A549 (cell line): Measurements from ENCODE around the gene GAK. TPM values are rescaled to one million over a fixed set of nuclear protein-coding genes. Genes with fewer than 3 reads are reported as not detected.

Experiments
- ATAC-seq, 2 experiments: fragments of 200-7000 bp in 1 of 2; fragments of >200 bp in 1 of 2; cut with Nextera tagmentation in 1 of 2; cut with Tn5 transposase in 1 of 2; 3 replicates each; pipeline versions ENCODE4 v1.8.0 to v1.9.1; 2018 to 2020; ENCODE audit warnings: mild to moderate bottlenecking in 1 of 2, moderate library complexity in 1 of 2
- CTCF ChIA-PET: fragments of 300-600 bp; sonication (Branson Sonifier 250); formaldehyde crosslinking; extraction: SDS; loops from one replicate; lab custom pipeline; 2021; ENCODE audit warnings: antibody characterized with exemption, inconsistent platforms; lab: Yijun Ruan, JAX
- POLR2A ChIA-PET: fragments of 350-600 bp; formaldehyde crosslinking; extraction: SDS; loops from one replicate; lab custom pipeline; 2021; ENCODE audit warnings: antibody characterized with exemption, inconsistent platforms; lab: Yijun Ruan, JAX
- DNase-seq, 2 experiments: peaks; one replicate each; pipeline versions ENCODE4 v3.0.0 to v3.0.0-alpha.2; 2011 to 2016; ENCODE audit warnings: low read depth in 1 of 2, low spot score in 1 of 2
- FAIRE-seq: peaks from 2 replicates; lab custom pipeline; 2011; peaks lifted over from hg19 to GRCh38; lab: Jason Lieb, UNC
- H3K27ac ChIP-seq, 2 experiments: fragments of >200 bp; sonication (Bioruptor Twin); formaldehyde crosslinking; 3 replicates each; pipeline ENCODE4 v1.5.1; 2016 to 2017
- H3K4me1 ChIP-seq: fragments of >200 bp; sonication (Bioruptor Twin); formaldehyde crosslinking; 3 replicates; pipeline ENCODE4 v1.6.1; 2016
- H3K4me2 ChIP-seq: fragments of >200 bp; sonication (Bioruptor Twin); formaldehyde crosslinking; 3 replicates; pipeline ENCODE4 v1.6.1; 2016
- H3K4me3 ChIP-seq: fragments of >200 bp; sonication (Bioruptor Twin); formaldehyde crosslinking; 3 replicates; pipeline ENCODE4 v1.5.1; 2016
- H3K9me3 ChIP-seq: fragments of >200 bp; sonication (Bioruptor Twin); formaldehyde crosslinking; 3 replicates; pipeline ENCODE4 v1.6.1; 2016
- BCL3 ChIP-seq: fragments of >200 bp; sonication (Bioruptor Twin); formaldehyde crosslinking; IDR thresholded peaks from 3 replicates; pipeline ENCODE4 v1.6.1; 2016
- CEBPB ChIP-seq, 2 experiments: fragments of >200 bp in 1 of 2; sonication (Bioruptor Twin) in 1 of 2; formaldehyde crosslinking in 1 of 2; IDR thresholded peaks; 2 replicates each; pipeline ENCODE4 v1.6.1; 2012 to 2016
- CTCF ChIP-seq: fragments of >200 bp; sonication (Bioruptor Twin); formaldehyde crosslinking; IDR thresholded peaks from 3 replicates; pipeline ENCODE4 v1.5.1; 2016
- EHF ChIP-seq: fragments of 250-450 bp; sonication (Bioruptor Pico); IDR thresholded peaks from 2 replicates; pipeline ENCODE4 v1.5.0; 2020; ENCODE audit warnings: mild to moderate bottlenecking
- EHMT2 ChIP-seq: fragments of 200-600 bp; sonication (generic); IDR thresholded peaks from 2 replicates; pipeline ENCODE4 v1.6.1; 2016; ENCODE audit warnings: antibody characterized with exemption, low read depth, mild to moderate bottlenecking, moderate library complexity
- ELK1 ChIP-seq: fragments of 150-350 bp; IDR thresholded peaks from 2 replicates; pipeline ENCODE4 v1.6.1; 2014; ENCODE audit warnings: low read depth, mild to moderate bottlenecking, low read length
- EP300 ChIP-seq, 2 experiments: fragments of >200 bp; sonication (Bioruptor Twin); formaldehyde crosslinking; IDR thresholded peaks; 2 replicates in 1 of 2; 3 replicates in 1 of 2; pipeline ENCODE4 v1.6.1; 2016 to 2017
- FOSL2 ChIP-seq, 2 experiments: fragments of 450-650 bp in 1 of 2; fragments of >200 bp in 1 of 2; sonication (Bioruptor Twin) in 1 of 2; formaldehyde crosslinking; IDR thresholded peaks; 2 replicates each; pipeline versions ENCODE4 v1.5.0 to v1.6.1; 2016 to 2020; ENCODE audit warnings: mild to moderate bottlenecking in 1 of 2, moderate library complexity in 1 of 2
- HDAC2 ChIP-seq: fragments of 200-600 bp; sonication (generic); IDR thresholded peaks from 2 replicates; pipeline ENCODE4 v1.6.1; 2016
- HOXB13 ChIP-seq: fragments of 250-450 bp; sonication (Bioruptor Pico); IDR thresholded peaks from 2 replicates; pipeline ENCODE4 v1.5.0; 2020; ENCODE audit warnings: low read depth, mild to moderate bottlenecking, moderate library complexity
- JUN ChIP-seq, 2 experiments: fragments of >200 bp; sonication (Bioruptor Twin); formaldehyde crosslinking; IDR thresholded peaks; 2 replicates in 1 of 2; 3 replicates in 1 of 2; pipeline ENCODE4 v1.6.1; 2016 to 2017
- JUNB ChIP-seq: fragments of >200 bp; sonication (Bioruptor Twin); formaldehyde crosslinking; IDR thresholded peaks from 2 replicates; pipeline ENCODE4 v1.6.1; 2016
- KDM5A ChIP-seq: fragments of 200-600 bp; sonication (generic); IDR thresholded peaks from 2 replicates; pipeline ENCODE4 v1.6.1; 2016; ENCODE audit warnings: antibody characterized with exemption, mild to moderate bottlenecking
- NFE2L2 ChIP-seq: fragments of 150-350 bp; conservative IDR thresholded peaks from 2 replicates; pipeline ENCODE4 v1.6.1; 2014; ENCODE audit warnings: low read length
- PHF8 ChIP-seq: fragments of 200-600 bp; sonication (generic); IDR thresholded peaks from 2 replicates; pipeline ENCODE4 v1.6.1; 2016; ENCODE audit warnings: low read depth, mild to moderate bottlenecking, antibody characterized with exemption, moderate library complexity, borderline replicate concordance
- POLR2A ChIP-seq: IDR thresholded peaks from 2 replicates; pipeline ENCODE4 v1.6.1; 2012; ENCODE audit warnings: mild to moderate bottlenecking, low read length
- RARB ChIP-seq: fragments of 250-450 bp; sonication (Bioruptor Pico); IDR thresholded peaks from 2 replicates; pipeline ENCODE4 v1.8.0; 2021; ENCODE audit warnings: mild to moderate bottlenecking, moderate library complexity
- SMC3 ChIP-seq: fragments of >200 bp; sonication (Bioruptor Twin); formaldehyde crosslinking; IDR thresholded peaks from 3 replicates; pipeline ENCODE4 v1.6.1; 2018; ENCODE audit warnings: inconsistent platforms
- TFCP2L1 ChIP-seq: fragments of 250-450 bp; sonication (Bioruptor Pico); IDR thresholded peaks from 2 replicates; pipeline ENCODE4 v1.5.0; 2021; ENCODE audit warnings: mild to moderate bottlenecking
- TP53 ChIP-seq: fragments of 250-450 bp; sonication (Bioruptor Pico); IDR thresholded peaks from 2 replicates; pipeline ENCODE4 v1.5.0; 2021; ENCODE audit warnings: mild to moderate bottlenecking, moderate library complexity
- ZC3H11A ChIP-seq: fragments of 450-650 bp; IDR thresholded peaks from 2 replicates; pipeline ENCODE4 v1.6.1; 2014; ENCODE audit warnings: antibody characterized with exemption, mild to moderate bottlenecking
- ZFP36 ChIP-seq: fragments of 450-650 bp; IDR thresholded peaks from 2 replicates; pipeline ENCODE4 v1.6.1; 2014; ENCODE audit warnings: borderline replicate concordance; ENCODE audit not compliant: partially characterized antibody
- WGBS: methylation state at CpG from one replicate; pipeline ENCODE4 v1.1.6; 2017; ENCODE audit errors: missing lambda C conversion rate; 5-methylcytosine and 5-hydroxymethylcytosine counted together
- polyA plus RNA-seq, 4 experiments: library from polyadenylated mRNA; depleted of rRNA in 3 of 4; stranded (reverse); fragments of >200 nt; fragmentation: RNase III in 1 of 4; extraction: RNeasy Plus Mini Kit Qiagen cat#74134 plus additional on column Dnase treatment in 1 of 4; gene quantifications; 2 replicates in 3 of 4; 3 replicates in 1 of 4; pipeline ENCODE4 v1.2.3, GENCODE V29; 2011 to 2017
- TF ChIP-seq, protein P1 (sequence below): fragments of >200 bp; sonication (Bioruptor Twin); formaldehyde crosslinking; IDR thresholded peaks from 2 replicates; pipeline ENCODE4 v1.6.1; 2016
- TF ChIP-seq, protein P2 (sequence below): fragments of 200-600 bp; sonication (generic); IDR thresholded peaks from 2 replicates; pipeline ENCODE4 v1.6.1; 2016; ENCODE audit warnings: antibody characterized with exemption, mild to moderate bottlenecking, moderate library complexity

Gene GAK
- polyA plus RNA-seq, 2 of the 4 experiments (the other 2 are of a cell fraction): 13.8 to 34.3 TPM

DNA sequence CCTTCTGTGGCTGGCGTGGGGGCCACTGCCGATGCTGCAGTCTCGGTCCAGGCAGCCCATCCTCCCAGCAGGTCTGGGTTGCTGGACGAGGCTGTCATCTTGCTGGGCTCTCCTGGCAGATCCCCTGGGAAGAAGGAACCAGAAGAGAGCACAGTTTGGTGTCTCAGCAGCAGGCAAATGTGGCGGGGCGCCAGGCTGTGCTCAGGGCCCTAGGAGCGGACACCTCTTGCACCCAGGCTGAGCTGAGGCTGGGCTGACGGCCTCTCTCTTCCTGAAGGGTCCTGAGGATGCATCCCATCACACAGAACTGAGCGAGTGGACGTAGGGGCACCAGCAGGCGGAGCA is 67.0 kb downstream of the GAK start:
- CTCF ChIA-PET: interaction anchor here (1.2 kb wide), 1 partner anchor 22 kb away, joined by 3 read pairs; no protein-coding TSS in a partner anchor
- H3K9me3 ChIP-seq: no peaks in the 10 kb centered on the region
- H3K4me1 ChIP-seq: no peaks in the 10 kb centered on the region
- 98% methylated on average over 8 of the region's 11 CpGs for WGBS
- H3K4me3 ChIP-seq: no peak overlapping the region
- H3K4me2 ChIP-seq: no peak overlapping the region
- FAIRE-seq (no peak), ATAC-seq (no peak), DNase-seq (no peak)
- H3K27ac ChIP-seq: no peak overlapping the region
- TF ChIP-seq NFE2L2: no peak
- TF ChIP-seq POLR2A: no peak
- TF ChIP-seq HDAC2: no peak
- no peak for TF ChIP-seq CTCF
- TF ChIP-seq ELK1: no peak
- no peak for TF ChIP-seq JUN (IDR thresholded peaks at IDR 0.05)
- POLR2A ChIA-PET: no interaction called here

DNA sequence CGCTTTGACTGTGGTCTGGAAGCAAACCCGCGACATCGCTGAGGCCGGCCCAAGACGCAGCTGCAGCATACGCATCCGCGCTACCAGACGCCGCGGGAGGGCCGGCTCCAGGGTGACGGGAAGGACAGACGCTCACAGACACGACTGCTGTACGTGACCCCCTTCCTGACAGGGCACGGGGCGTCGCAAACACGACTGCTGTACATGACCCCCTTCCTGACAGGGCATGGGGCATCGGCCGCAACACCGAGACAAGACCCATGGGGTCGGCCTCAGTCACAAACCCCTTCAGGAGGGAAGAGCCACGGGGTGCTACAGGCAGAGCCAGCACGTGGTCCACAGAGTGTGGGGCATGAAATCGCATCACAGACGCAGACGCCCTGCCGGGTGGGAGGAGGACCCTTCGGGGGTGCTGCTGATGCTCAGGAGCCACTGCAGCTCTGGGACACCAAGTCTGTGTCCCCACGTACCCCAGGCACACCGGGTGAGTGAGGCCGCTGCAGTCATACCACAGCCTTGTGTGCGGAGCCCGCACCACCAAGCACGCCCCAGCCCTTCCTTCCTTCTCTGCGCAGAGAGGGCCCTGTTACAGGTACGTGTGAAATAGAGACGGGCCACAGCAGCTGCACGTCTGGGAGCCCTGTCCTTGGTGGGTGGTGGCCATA is 67.5 kb downstream of the GAK start:
- Histone ChIP-seq H3K4me2 (no peak overlapping the region), H3K9me3 (no peaks in the 10 kb centered on the region), H3K27ac (no peak overlapping the region), H3K4me3 (no peak overlapping the region)
- no peak for FAIRE-seq
- ATAC-seq: no peak
- DNase-seq: no peak
- WGBS: 94% methylated on average over 26 of the region's 42 CpGs
- POLR2A ChIA-PET: no interaction called here
- TF ChIP-seq RARB (CRISPR knock-in tag) (no peak), KDM5A (no peak), ZFP36 (no peak)
- TF ChIP-seq, all 56 proteins: peak for 0
- no peaks in the 10 kb centered on the region for H3K4me1 ChIP-seq
- CTCF ChIA-PET: no interaction called here

DNA sequence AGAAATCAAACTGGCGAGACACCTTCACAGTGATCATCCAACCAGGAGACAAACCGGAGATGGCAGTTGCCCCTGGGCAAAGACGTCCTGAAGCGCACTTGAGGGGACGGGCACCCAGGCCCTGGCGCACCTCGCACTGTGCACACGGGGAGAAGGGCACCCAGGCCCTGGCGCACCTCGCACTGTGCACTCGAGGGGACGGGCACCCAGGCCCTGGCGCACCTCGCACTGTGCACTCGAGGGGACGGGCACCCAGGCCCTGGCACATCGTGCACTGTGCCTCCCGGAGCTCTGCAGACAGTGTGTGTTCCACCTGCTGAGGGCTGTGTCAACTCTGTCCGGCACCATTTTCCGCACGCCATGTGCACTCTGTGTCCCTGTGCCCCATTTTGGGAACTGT is 71.6 kb downstream of the GAK start:
- Histone ChIP-seq H3K4me2 (no peak overlapping the region), H3K27ac (no peak overlapping the region), H3K4me3 (no peak overlapping the region), H3K9me3 (no peaks in the 10 kb centered on the region), H3K4me1 (no peaks in the 10 kb centered on the region)
- ChIA-PET POLR2A (no interaction called here), CTCF (no interaction called here)
- no peak for DNase-seq
- 95% methylated on average over 10 of the region's 21 CpGs for WGBS
- FAIRE-seq: no peak
- TF ChIP-seq, protein P1, sequence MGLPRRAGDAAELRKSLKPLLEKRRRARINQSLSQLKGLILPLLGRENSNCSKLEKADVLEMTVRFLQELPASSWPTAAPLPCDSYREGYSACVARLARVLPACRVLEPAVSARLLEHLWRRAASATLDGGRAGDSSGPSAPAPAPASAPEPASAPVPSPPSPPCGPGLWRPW: no peak
- TF ChIP-seq PHF8: no peak
- TF ChIP-seq EP300 (IDR thresholded peaks at IDR 0.05): no peak
- no peak for TF ChIP-seq TP53 (CRISPR knock-in tag)
- TF ChIP-seq TFCP2L1: no peak
- no peak for ATAC-seq

DNA sequence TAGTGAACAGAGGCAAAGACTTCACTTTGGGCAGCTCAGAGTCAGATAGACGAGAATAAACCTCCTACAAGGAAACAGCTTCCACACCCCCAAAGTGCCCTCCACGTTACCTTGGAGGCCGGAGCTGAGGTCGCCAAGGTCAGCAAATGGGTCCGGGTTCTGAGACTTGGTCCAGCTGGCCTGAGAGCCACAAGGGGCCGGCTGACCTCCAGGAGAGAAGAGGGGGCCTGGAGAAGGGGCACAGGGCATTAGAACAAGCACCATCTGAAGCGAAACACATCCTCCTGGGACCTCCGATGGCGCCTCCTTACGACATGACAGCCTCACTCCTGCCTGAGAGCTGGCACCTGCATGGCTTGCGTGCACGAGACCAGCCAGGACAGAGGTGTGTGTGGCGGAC is 72.6 kb downstream of the GAK start:
- H3K9me3 ChIP-seq: no peaks in the 10 kb centered on the region
- ChIA-PET POLR2A (no interaction called here), CTCF (no interaction called here)
- 94% methylated on average over 7 of the region's 13 CpGs for WGBS
- no peak overlapping the region for H3K27ac ChIP-seq
- no peaks in the 10 kb centered on the region for H3K4me1 ChIP-seq
- FAIRE-seq (no peak), DNase-seq (no peak), ATAC-seq (no peak)
- no peak overlapping the region for H3K4me2 ChIP-seq
- no peak overlapping the region for H3K4me3 ChIP-seq
- TF ChIP-seq, protein P1: no peak
- no peak for TF ChIP-seq FOSL2 (IDR thresholded peaks at IDR 0.05)
- TF ChIP-seq FOSL2 (CRISPR knock-in tag; IDR thresholded peaks at IDR 0.05): no peak
- no peak for TF ChIP-seq NFE2L2
- TF ChIP-seq, protein P2, sequence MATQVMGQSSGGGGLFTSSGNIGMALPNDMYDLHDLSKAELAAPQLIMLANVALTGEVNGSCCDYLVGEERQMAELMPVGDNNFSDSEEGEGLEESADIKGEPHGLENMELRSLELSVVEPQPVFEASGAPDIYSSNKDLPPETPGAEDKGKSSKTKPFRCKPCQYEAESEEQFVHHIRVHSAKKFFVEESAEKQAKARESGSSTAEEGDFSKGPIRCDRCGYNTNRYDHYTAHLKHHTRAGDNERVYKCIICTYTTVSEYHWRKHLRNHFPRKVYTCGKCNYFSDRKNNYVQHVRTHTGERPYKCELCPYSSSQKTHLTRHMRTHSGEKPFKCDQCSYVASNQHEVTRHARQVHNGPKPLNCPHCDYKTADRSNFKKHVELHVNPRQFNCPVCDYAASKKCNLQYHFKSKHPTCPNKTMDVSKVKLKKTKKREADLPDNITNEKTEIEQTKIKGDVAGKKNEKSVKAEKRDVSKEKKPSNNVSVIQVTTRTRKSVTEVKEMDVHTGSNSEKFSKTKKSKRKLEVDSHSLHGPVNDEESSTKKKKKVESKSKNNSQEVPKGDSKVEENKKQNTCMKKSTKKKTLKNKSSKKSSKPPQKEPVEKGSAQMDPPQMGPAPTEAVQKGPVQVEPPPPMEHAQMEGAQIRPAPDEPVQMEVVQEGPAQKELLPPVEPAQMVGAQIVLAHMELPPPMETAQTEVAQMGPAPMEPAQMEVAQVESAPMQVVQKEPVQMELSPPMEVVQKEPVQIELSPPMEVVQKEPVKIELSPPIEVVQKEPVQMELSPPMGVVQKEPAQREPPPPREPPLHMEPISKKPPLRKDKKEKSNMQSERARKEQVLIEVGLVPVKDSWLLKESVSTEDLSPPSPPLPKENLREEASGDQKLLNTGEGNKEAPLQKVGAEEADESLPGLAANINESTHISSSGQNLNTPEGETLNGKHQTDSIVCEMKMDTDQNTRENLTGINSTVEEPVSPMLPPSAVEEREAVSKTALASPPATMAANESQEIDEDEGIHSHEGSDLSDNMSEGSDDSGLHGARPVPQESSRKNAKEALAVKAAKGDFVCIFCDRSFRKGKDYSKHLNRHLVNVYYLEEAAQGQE: no peak
- no peak for TF ChIP-seq JUNB
- TF ChIP-seq ZC3H11A: no peak
- no peak for TF ChIP-seq EHF
- TF ChIP-seq CEBPB (IDR thresholded peaks at IDR 0.05): no peak
- TF ChIP-seq EHMT2: no peak
- TF ChIP-seq BCL3: no peak
- TF ChIP-seq TFCP2L1: no peak
- no peak for TF ChIP-seq HOXB13 (CRISPR knock-in tag)
- TF ChIP-seq SMC3: no peak
